KMS-11 (cell line): ENCODE data around the gene TNFRSF12A.
"Not testable (repeated sequence)": the region's sequence is repeated elsewhere in the genome, so short reads cannot be mapped to it uniquely, and the experiment has no call there.

Experiments used
- H2AFZ ChIP-seq: fragments of 200-600 bp; sonication (generic); 2 replicates; pipeline ENCODE4 v1.6.1; 2016; ENCODE audit warnings: antibody characterized with exemption, mixed run types, low read depth
- H3K27ac ChIP-seq: fragments of 200-600 bp; sonication (generic); 2 replicates; pipeline ENCODE4 v1.6.1; 2016; ENCODE audit warnings: mild to moderate bottlenecking, mixed run types
- H3K27me3 ChIP-seq: fragments of 200-600 bp; sonication (generic); 2 replicates; pipeline ENCODE4 v1.6.1; 2017; ENCODE audit warnings: mild to moderate bottlenecking, low read depth, mixed run types, moderate library complexity; ENCODE audit not compliant: insufficient read depth
- H3K36me3 ChIP-seq: fragments of 200-600 bp; sonication (generic); 2 replicates; pipeline ENCODE4 v1.6.1; 2017; ENCODE audit warnings: mild to moderate bottlenecking, mixed run types; ENCODE audit not compliant: insufficient read depth
- H3K4me1 ChIP-seq: fragments of 200-600 bp; sonication (generic); 2 replicates; pipeline ENCODE4 v1.6.1; 2016; ENCODE audit warnings: mild to moderate bottlenecking, low read depth, mixed run types; ENCODE audit not compliant: poor library complexity, severe bottlenecking
- H3K4me2 ChIP-seq: fragments of 200-600 bp; sonication (generic); 2 replicates; pipeline ENCODE4 v1.7.0; 2016; ENCODE audit warnings: mild to moderate bottlenecking, mixed run types
- H3K4me3 ChIP-seq: fragments of 200-600 bp; sonication (generic); IDR thresholded peaks from 2 replicates; pipeline ENCODE4 v1.6.1; 2017; ENCODE audit warnings: low read depth, low read length, mixed read lengths; ENCODE audit not compliant: insufficient read depth
- H3K79me2 ChIP-seq: fragments of 200-600 bp; sonication (generic); 2 replicates; pipeline ENCODE4 v1.6.1; 2016; ENCODE audit warnings: low read depth, mixed run types; ENCODE audit not compliant: insufficient read depth
- H3K9ac ChIP-seq: fragments of 200-600 bp; sonication (generic); 2 replicates; pipeline ENCODE4 v1.6.1; 2016; ENCODE audit warnings: mild to moderate bottlenecking, mixed run types
- H4K20me1 ChIP-seq: fragments of 200-600 bp; sonication (generic); 2 replicates; pipeline ENCODE4 v1.6.1; 2016; ENCODE audit warnings: mild to moderate bottlenecking, mixed run types; ENCODE audit not compliant: insufficient read depth
- CTCF ChIP-seq: fragments of 200-600 bp; sonication (generic); conservative IDR thresholded peaks from 2 replicates; pipeline ENCODE4 v1.6.1; 2017; ENCODE audit warnings: low read depth, mild to moderate bottlenecking, antibody characterized with exemption, low read length, moderate library complexity, mixed read lengths

TNFRSF12A gene

GRCh38 chr16:3054965-3055733 lies 35.0 kb downstream of the TNFRSF12A start:
- Histone ChIP-seq H4K20me1 (no peaks in the 10 kb centered on the region), H3K79me2 (no peaks in the 10 kb centered on the region), H3K36me3 (no peaks in the 10 kb centered on the region), H3K4me2 (no peak overlapping the region), H3K27me3 (peaks cover 5% of the 10 kb centered on the region; the same call in 1 of the 2 replicates), H3K4me1 (peaks cover 6% of the 10 kb centered on the region), H3K4me3 (no peak overlapping the region), H2AFZ (no peak overlapping the region), H3K9ac (no peak overlapping the region), H3K27ac (no peak overlapping the region)
- TF ChIP-seq CTCF: no peak

- not testable (repeated sequence) for H3K27me3 ChIP-seq, H3K36me3 ChIP-seq, H3K4me3 ChIP-seq, H4K20me1 ChIP-seq, H3K9ac ChIP-seq, H3K79me2 ChIP-seq, H2AFZ ChIP-seq, H3K4me2 ChIP-seq, H3K4me1 ChIP-seq, H3K27ac ChIP-seq
Observed at GRCh38 chr16:3055734-3056115, 35.6 kb downstream of the TNFRSF12A start.

- H3K9ac ChIP-seq: no peak overlapping the region
- no peaks in the 10 kb centered on the region for H4K20me1 ChIP-seq
- no peak overlapping the region for H3K4me2 ChIP-seq
- H3K27ac ChIP-seq: no peak overlapping the region
- no peaks in the 10 kb centered on the region for H3K36me3 ChIP-seq
- peaks cover 6% of the 10 kb centered on the region for H3K4me1 ChIP-seq
- H3K4me3 ChIP-seq: no peak overlapping the region
- H3K27me3 ChIP-seq: peaks cover 3% of the 10 kb centered on the region; the same call in 1 of the 2 replicates
- TF ChIP-seq CTCF: no peak
- H3K79me2 ChIP-seq: no peaks in the 10 kb centered on the region
- no peak overlapping the region for H2AFZ ChIP-seq
Observed at GRCh38 chr16:3056336-3057180, 36.4 kb downstream of the TNFRSF12A start.

GRCh38 chr16:3057181-3058138 lies 37.3 kb downstream of the TNFRSF12A start:
- Histone ChIP-seq H2AFZ (no peak overlapping the region), H3K4me1 (peaks cover 6% of the 10 kb centered on the region), H3K27me3 (peaks cover 6% of the 10 kb centered on the region; the same call in 1 of the 2 replicates), H3K4me2 (no peak overlapping the region), H4K20me1 (no peaks in the 10 kb centered on the region), H3K27ac (no peak overlapping the region), H3K79me2 (no peaks in the 10 kb centered on the region), H3K9ac (no peak overlapping the region), H3K36me3 (no peaks in the 10 kb centered on the region), H3K4me3 (no peak overlapping the region)
- TF ChIP-seq CTCF: no peak
